ENCODE data around the gene GPR75. TPM values are rescaled to one million over a fixed set of nuclear protein-coding genes. Genes with fewer than 3 reads are reported as not detected.

GPR75 gene
- total RNA-seq, 1 experiment from 2014 or later = 0.92 TPM

Other genes with a start within 250 kb of the GPR75 start
- gene CHAC2, start 92.2 kb downstream of the GPR75 start, total RNA-seq (2014; rRNA removed) = 14.2 and 20.1 TPM in 2 replicates
- 16.9 and 18.7 TPM in 2 replicates for gene ASB3, start 73.0 kb downstream of the GPR75 start, total RNA-seq (2014; rRNA removed)
- gene ERLEC1, start 72.9 kb downstream of the GPR75 start, total RNA-seq (2014; rRNA removed) = 59.0 and 77.4 TPM in 2 replicates
- gene PSME4, start 111.0 kb upstream of the GPR75 start, total RNA-seq (2014; rRNA removed) = 27.8 and 33.5 TPM in 2 replicates

Measured in LHCN-M2 (cell line).